ENCODE results near the gene TMCO6.
"Not testable (repeated sequence)": the region's sequence is repeated elsewhere in the genome, so short reads cannot be mapped to it uniquely, and the experiment has no call there.

Gene TMCO6

DNA sequence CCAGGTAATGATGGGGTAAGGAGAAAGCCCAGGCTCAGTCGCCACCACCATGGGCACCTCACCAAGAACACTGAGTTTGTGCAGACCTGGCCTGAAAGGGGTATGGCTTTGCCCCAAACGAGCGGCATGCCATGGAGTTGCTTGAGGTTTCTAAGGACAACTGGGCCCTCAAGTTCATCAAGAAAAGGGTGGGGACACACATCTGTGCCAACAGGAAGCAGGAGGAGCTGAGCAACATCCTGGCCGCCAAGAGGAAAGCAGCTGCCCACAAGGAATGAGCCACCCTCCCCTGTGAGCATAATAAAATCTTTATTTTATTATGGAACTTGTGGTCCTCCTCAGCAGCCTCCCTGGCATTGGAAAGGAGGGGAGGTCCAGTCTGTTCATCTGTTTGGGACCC lies 30.1 kb upstream of the TMCO6 start:
- no peak overlapping the region for H3K27ac ChIP-seq
- TF ChIP-seq, protein P1, sequence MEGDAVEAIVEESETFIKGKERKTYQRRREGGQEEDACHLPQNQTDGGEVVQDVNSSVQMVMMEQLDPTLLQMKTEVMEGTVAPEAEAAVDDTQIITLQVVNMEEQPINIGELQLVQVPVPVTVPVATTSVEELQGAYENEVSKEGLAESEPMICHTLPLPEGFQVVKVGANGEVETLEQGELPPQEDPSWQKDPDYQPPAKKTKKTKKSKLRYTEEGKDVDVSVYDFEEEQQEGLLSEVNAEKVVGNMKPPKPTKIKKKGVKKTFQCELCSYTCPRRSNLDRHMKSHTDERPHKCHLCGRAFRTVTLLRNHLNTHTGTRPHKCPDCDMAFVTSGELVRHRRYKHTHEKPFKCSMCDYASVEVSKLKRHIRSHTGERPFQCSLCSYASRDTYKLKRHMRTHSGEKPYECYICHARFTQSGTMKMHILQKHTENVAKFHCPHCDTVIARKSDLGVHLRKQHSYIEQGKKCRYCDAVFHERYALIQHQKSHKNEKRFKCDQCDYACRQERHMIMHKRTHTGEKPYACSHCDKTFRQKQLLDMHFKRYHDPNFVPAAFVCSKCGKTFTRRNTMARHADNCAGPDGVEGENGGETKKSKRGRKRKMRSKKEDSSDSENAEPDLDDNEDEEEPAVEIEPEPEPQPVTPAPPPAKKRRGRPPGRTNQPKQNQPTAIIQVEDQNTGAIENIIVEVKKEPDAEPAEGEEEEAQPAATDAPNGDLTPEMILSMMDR (IDR thresholded peaks at IDR 0.05), result no peak
- TF ChIP-seq ZFX (IDR thresholded peaks at IDR 0.05; ENCODE audit: borderline replicate concordance), result no peak

GRCh38 chr5:140611020-140611521 lies 28.2 kb upstream of the TMCO6 start:
- H3K27ac ChIP-seq, result no peak overlapping the region
- TF ChIP-seq ZFX (IDR thresholded peaks at IDR 0.05; ENCODE audit: borderline replicate concordance), result no peak
- TF ChIP-seq, protein P1 (IDR thresholded peaks at IDR 0.05), result no peak

- TF ChIP-seq, protein P1 (IDR thresholded peaks at IDR 0.05), result no peak
- TF ChIP-seq ZFX (IDR thresholded peaks at IDR 0.05; ENCODE audit: borderline replicate concordance), result no peak
Observed at GRCh38 chr5:140622301-140622700, 16.9 kb upstream of the TMCO6 start.

GRCh38 chr5:140623061-140623460 lies 16.2 kb upstream of the TMCO6 start:
- H3K27ac ChIP-seq, result not testable (repeated sequence)

More at GRCh38 chr5:140622301-140622700, 16.9 kb upstream of the TMCO6 start:
- no peak overlapping the region for H3K27ac ChIP-seq

GRCh38 chr5:140624886-140625285 lies 14.4 kb upstream of the TMCO6 start:
- H3K27ac ChIP-seq, result not testable (repeated sequence)

- H3K27ac ChIP-seq, result no peak overlapping the region
- no peak for TF ChIP-seq ZFX (IDR thresholded peaks at IDR 0.05; ENCODE audit: borderline replicate concordance)
- TF ChIP-seq, protein P1 (IDR thresholded peaks at IDR 0.05), result no peak
Observed at GRCh38 chr5:140627972-140628371, 11.3 kb upstream of the TMCO6 start.

DNA sequence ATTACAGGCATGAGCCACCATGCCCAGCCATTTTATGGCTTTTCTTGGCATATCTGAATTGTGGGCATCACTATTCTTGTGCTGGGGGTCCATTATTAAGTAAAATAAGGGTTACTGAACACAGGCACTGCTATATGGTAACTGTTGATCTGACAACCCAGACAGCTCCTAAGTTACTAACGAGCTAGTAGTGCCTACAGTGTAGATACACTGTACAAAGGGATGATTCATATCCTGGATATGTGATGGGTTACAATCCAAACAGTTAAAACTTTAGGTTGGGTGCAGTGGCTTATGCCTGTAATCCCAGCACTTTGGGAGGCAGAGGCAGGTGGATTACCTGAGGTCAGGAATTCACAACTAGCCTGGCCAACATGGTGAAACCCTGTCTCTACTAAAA lies 10.5 kb upstream of the TMCO6 start:
- H3K27ac ChIP-seq, result no peak overlapping the region
- TF ChIP-seq, protein P1 (IDR thresholded peaks at IDR 0.05), result no peak
- TF ChIP-seq ZFX (IDR thresholded peaks at IDR 0.05; ENCODE audit: borderline replicate concordance), result no peak

DNA sequence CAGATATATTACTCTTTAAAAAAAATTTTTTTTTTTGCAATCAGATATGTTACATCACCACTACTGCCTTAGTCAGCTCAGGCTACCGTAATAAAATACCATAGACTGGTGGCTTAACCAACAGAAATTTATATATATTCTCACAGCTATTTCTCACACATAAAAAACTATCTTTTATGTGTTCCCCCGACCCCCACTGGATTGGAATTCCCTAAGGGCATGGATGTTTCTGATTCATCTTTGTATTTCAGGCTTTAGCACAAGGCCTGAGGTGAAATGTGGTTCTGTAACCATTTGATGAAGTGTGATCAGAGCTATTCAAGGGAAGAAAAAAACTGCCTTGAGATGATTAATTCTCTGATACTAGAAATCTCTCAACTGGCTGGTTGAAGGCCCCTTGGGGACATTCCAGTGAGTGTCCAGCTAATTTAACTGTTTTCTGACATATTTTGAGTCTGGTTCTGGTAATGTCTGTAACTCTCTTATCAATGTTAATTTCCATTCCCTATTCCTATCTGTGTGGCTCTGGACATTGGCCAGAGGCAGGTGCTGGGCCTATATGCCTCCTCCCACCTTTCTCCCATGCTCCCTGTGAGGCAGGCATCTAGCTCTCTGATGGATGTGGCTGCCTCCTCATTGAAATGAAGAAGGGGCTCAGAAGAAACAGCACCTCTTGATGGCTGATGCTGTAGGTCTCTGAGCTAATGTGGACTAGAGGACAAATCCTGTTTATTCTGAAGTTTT lies 8.8 kb upstream of the TMCO6 start:
- no peak overlapping the region for H3K27ac ChIP-seq
- TF ChIP-seq, protein P1 (IDR thresholded peaks at IDR 0.05), result no peak
- TF ChIP-seq ZFX (IDR thresholded peaks at IDR 0.05; ENCODE audit: borderline replicate concordance), result no peak
